RPMI8226 (cell line): ENCODE data around the gene USP47.

Experiments used
- DNase-seq: peaks from one replicate; pipeline ENCODE4 v3.0.0-alpha.2; 2015

The USP47 gene

DNA sequence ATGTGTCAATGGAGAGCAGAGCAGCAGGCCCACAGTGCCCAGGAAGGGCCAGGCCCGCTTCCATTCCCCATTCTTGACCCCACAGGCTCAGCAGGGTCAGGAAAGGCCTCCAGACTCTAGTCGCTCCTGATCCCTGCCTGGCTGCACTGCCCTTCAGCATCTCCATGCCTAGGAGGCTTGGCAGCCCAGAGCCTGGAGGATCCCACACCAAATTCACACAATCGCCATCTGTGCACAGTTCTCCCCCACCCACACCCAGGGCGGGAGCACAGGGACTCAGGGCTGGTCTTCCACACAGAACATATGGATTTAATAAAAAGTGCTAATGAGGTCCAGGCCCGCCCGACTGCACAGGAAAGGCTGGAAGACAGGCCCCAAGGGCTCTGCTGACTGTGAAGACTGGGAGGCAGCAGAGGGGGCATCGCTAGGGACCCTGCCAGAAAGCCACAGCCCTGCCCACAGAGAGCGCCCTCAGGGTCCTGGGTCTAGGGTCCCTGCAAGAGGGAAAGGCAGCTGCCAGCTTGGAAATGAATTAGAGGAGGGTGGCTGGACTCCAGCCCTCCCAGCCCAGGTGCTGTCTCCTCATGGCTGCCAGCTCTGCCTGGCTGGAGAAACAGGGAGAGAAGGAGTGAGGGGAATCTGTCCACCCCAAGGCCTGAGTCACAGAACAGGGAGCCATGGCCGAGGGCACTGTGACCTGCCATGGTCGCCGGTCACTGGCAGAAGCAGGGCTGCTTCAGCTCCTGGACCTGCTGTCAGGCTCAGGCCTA is 126.9 kb downstream of the USP47 start:
- no peak for DNase-seq

DNA sequence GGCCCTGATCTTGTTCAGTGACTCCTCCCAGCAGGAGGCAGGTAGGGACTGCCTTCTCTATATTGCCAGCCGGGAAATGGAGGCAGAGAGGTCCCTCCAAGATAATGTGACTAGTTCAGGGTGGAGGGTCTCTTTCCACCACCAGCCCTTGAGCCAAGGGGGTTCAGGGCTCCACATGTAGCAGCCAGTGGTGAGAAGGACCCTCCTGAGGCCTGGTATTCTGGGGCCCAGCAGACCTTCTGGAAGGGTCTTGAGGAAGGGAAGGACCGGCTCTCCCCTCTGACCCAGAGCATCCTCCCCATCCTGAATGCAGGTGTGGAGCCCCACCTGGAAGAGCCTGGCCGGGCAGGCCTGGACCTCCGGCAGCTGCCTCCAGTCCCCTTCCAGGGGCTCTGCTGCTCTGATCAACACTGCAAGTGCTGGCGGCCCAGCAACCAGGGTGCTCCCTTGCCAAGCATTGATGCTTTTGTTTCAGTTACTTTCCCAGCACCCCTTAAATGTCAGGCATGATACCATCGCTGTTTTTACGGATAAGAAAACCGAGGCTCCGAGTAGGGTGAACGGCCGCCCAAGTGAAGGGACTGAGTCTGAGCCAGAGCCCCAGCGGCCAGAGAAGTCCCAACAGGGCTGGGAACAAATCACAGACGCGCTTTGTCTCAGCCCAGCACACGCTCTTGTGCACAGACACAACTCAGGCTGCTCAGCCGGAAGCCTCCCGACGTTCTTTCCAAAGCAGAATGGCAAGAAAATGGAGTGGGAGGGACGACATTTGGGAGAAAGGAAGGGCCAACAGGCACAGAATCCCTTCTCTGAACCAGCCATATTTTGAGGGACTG is 127.8 kb downstream of the USP47 start:
- no peak for DNase-seq

DNA sequence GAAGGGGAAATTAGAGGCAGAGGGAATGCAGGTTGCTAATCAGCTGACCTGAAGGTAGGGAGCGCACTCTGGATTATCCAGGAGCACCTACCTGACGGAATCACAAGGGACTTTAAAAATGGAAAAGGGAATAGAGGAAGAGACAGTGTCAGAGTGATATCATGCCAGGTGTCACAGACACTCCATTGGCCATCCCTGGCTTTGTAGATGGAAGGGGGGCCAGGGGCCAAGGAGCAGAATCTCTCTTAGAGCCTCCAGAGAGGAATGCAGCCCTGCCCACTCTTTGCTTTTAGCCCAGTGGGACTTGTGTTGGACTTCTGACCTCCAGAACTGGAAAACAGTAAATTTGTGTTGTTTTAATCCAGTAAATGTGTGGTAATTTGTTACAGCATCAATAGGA is 128.8 kb downstream of the USP47 start:
- DNase-seq = no peak

DNA sequence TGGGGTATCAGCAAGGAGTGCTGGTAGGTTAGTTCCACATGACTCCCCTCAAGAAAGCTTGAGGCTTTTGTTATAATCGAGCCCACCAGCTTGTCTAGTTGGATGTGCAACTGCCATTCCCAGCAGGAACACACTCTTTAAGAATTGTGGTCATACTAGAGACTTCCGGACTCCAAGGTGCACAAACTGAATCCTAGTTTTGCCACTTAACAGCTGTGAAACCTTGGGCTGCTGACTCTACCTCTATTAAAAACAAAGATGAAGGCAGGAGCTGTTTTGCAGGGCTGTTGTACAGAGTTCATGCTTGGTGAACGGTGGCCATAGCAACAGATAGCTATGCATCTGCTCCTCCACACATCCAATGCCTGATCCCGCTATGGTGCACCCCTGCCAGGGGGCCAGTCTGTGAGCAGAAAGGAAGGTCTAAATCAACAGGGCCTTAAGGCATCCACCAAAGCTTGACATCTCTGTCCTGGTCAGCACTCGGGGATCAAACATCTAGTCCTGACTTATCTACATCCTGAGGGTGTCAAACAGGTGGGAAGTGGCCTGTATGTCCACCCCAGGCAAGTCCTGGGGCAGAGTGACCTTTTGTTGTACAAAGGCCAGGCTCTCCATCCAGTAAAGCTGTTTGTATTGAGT is 130.3 kb downstream of the USP47 start:
- no peak for DNase-seq

DNA sequence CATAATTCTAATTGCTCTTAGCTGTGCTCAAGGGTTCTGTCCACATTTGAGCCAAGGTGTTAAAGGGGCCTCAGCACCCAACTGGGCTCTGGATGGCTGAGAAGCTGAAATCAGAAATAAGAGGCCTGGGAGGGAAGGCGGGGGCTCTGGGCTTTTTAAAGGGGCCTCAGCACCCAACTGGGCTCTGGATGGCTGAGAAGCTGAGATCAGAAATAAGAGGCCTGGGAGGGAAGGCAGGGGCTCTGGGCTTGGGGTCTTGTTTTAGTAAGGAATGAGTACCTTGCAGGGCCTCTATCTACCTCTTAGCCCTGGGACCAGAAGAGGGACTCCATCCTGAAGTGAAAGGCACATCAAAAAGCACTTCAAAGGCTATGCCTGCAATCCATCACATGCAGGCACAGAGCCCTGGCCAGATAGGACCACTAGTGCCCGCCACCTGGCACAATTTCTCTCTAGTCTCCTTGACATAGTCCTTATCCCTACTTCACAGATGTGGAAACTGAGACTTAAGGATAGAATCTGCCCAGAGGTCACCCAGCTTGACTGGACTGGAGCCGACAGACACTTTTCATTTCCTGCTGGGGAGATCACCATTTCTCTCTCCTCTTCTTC is 131.1 kb downstream of the USP47 start:
- DNase-seq = no peak

DNA sequence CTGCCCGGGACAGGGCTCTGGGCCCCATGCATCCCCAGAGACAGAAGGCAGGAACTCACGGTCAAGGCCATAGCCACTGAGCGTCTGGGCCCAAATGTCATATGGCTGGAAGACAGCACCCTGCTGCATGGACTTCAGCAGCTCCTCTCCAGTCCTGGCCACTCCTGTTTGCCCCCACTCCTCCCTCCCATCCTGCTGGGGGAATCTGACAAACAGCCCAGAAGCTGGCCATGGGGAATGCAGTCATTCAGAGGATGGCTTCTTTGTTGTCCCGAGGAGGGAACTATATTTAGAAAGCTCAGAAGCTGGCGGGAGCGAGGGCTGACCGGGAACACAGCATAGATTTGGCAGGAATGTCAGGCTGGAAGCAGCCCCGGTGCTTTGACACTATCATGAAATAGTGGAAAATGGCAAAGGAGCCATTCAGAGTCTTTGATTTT is 131.6 kb downstream of the USP47 start:
- DNase-seq = no peak

DNA sequence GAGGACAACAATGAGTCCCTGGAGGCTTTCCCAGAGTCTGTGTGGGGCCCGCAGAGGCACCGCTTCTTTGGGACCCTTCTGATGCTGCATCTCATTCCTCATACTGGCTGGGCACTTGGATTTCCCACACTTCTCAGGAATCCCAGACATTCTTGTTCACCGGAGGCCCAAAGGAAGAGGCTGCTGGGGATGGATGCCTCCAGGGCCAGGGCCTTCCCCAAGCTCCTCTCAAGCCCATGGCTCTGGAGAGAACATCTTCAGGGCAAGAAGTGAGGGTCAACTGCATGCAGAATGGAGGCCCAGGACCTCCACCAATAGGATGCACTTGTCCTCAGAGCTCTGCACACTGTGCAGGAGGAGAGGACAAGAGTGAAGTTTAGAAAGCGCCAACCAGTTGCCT is 132.1 kb downstream of the USP47 start:
- DNase-seq = no peak

DNA sequence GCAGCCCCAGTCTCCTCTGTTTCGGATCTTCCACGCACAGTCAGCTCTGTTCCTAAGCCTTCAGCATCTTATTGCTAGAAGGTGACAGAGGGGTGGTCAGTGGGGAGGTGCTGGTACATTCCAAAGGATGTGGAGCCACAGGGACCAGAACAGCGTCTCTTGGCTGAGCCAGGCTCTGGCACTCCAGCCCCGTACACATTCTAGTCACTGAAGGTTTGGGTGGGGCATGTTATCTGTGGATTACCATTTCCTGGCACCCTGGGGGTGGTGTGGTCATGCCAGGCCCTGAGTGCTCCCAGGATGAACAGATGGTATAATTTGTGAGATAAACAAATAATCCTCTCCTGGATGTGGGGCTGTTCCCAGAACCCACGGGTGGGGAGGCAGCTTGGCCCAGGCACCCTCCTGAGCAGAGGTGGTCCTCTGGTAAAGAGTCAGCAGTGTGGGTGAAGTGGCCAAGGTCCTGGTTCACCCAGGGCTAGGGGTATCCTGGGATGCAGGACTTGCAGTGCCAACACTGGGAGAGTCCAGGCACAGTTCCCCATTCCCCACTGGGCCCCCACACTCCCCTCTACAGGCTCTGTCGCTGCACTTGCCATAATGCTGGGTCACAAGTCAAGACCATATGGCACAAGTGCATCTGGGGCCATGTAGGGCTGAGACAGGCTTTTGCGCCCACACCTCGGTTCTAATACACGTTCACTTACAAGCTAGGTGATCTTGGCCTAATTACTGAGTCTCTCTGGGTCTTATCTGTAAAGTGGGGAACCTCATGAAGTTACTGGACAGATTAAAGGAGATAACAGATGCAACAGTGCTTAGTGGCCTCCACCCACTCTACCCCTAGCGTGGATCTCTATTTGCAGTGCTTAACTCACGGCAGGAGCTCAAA is 133.7 kb downstream of the USP47 start:
- DNase-seq = no peak

DNA sequence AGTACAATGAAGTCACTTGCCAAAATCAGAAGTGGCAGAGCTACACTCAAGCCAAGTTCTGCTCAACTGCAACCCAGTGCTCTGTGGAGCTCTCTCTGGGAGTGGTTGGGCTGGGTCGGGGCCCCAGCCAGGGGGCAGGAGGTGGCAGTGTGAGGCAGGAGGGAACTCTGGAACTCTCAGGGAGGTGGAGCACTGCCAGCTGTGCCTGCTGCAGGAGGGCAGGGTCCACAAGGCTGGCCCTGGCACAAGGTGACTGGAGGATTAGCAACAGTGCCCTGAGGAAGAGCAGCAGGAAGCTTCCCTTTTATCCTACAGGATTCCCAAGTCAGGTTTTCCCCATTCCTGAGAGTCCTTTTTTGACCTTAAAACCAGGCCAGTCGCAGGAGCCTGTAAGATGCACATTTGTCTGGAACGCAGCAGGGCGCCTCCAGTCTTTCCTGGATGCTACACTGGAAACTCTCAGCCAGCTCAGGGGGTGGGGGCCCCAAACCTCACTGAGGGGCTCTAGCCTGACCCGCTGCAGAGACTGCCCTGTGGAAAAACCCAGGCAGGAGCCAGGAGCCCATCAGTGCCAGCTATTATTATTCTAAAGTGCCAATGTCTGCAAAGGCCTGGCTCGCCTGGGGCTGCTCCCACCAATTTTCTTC is 134.8 kb downstream of the USP47 start:
- DNase-seq = no peak

DNA sequence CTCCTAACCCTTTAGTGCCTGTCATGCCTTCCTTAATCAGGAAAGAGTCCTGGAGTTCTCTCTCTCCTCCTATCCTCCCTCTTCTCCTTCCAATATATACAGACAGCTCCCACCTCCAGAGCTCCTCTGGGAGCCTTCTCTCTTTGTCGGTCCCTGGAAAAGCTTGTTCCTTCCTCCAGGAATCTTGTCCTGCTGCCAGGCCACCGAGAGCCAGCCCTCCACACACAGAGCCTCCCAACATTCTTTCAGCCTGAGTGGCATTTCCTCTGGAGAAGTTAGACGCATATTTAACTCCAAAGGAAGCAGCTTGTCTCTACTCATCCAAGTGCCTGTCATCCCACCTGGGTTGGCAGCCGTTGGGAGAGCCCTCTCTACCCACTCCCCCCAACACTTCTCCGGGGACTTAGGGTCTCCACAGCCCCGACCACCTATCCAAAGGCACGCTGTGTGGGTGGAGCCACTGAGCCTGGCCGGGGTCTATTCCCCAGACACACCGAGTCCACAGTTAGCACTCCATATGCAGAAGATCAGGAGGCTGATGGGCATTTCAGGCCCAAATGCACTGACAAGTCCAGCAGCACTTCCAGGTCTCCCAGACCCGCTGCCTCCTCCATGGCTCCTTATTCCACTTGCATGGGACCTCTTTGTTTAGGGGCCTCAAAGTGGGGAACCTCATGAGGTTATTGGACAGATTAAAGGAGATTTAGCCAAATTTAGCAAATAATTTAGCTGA is 135.6 kb downstream of the USP47 start:
- no peak for DNase-seq

DNA sequence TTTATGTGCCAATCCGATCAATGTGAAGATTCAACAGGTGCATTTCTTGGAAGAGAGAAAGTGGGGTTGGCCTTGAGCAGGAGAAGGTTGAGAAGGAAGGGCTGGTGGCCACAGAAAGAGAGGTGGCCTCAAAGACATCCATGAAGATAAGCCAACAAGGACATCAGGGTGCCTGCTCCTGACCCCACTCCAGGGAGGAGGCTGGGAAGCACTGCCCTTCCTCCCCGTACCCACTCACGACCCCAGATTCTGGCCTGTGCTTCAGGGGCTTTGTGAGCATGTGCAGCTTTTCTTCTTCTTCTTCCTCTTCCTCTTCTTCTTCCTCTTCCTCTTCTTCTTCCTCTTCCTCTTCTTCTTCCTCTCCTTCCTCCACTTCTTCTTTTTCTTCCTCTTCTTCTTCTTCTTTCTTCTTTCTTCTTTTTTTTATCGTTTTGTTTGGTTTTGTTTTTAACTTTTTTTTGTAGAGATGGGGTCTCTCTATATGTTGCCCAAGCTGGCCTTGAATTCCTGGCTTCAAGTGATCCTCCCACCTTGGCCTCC is 136.4 kb downstream of the USP47 start:
- no peak for DNase-seq

DNA sequence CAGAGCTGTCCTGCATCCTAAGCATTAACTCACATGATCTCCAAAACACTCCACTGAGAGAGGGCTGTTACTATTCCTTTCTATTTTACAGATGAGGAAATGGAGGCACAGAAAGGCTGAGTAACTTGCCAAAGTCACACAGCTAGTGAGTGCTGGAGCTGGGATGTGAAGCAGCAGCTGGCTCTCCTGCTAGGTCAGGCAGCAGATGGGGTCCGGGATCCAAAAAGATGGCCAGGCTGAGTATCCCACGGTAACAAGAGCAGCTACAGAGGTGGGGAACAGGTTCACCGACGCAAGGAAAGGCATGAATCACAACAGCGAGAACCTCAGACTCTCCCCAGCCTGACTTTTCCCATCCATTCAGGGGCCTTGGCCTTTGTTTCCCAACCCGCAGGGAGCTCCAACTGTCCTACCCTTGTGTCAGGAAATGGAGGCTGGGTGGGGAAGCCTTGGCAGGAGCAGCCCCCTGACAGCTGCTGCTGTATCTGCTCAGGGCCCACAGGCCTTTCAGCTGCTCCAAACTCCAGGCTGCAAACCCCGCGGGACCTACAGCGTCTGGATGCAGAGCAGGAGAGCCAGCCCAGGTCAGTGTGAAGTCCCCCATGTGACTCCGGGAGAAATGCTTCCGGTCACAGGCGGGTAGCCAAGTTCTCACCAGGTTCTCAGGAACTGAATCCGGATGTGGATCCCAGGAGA is 137.2 kb downstream of the USP47 start:
- no peak for DNase-seq

DNA sequence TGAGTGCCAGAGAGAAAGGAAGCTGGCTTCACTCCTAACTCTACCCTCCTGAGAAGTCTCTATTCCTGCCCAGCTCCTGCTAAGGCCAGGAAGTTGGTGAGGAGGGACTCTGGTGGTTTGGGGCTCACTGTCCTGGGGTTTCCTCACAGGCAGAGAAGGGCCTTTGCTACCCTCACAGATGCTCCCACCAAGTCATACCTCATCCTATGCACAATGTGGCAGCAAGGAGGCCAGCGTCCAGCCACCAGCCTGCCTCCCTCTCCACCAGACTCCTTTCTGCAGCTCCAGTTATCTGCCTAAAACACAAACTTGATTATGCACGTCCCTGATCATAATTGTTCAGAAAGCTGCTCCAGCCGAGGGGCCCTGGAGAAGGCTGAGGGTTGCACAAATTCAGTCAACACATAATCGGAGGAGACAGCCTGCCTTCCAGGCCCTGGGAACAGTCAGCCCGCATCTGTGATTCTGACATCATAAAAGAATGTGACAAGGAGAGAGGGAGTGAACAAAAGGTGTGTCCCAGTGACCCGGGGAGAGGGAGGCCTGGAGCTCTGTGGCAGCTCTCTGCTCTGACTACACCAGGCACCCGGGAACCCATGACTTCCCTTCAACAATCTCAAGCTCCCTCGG is 137.8 kb downstream of the USP47 start:
- DNase-seq = no peak

DNA sequence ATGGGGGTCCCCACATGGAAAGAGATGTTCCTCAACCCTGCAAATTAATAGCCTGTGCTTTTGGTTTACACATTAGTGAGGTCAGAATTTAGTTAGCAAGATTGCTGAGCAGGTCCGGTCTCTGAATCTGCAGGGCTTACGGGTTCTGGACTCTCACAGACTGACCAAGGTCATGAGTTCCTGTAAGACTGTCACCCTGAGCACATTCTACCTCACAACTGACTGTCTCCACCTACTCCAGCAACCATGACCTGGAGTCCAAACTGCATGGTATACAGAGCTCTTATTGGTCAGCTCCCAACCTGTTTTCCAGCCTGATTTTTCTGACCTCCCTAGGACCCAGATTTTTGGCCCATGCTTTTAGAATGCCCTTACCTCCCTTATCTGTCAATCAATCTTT is 138.4 kb downstream of the USP47 start:
- no peak for DNase-seq

DNA sequence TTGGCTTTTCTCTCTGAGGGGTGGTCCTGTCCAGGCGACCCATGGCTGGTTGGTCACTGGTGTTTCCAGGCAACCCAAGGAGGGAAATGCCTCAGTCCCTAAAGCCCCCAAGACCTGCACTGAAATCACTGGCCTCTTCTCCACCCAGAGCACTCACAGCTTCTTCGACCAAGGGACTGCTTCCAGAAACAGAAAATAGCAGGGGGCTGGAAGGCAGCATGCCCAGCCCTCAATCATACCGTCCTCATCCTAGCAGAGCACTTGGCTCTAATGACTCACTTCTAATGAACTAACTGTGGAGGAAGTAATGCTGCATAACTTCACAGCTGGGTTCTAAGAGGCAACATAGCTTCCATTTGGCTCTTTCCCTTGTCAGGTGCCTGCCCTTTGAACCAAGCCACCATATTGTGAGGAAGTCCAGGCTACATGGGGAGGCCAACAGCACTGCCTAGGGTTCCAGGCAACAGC is 139.1 kb downstream of the USP47 start:
- no peak for DNase-seq

DNA sequence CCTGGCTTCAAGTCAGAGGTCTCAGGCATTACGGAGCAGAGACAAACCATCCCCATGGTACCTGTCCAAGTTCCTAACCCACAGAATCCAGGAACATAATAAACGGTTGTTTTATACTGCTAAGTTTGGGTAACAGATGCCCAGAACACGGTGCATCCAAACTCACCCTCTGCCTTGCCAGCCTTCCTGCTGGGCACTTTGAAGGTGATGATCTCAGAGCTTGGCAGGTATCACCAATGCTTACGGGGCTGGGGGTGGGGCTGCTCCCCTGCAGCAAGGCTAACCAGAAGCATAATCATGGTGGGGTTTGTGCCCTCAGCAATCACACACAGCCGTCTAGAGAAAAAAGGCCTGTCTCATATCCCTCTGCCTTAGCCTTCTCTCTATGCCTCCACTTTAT is 139.6 kb downstream of the USP47 start:
- DNase-seq = no peak

DNA sequence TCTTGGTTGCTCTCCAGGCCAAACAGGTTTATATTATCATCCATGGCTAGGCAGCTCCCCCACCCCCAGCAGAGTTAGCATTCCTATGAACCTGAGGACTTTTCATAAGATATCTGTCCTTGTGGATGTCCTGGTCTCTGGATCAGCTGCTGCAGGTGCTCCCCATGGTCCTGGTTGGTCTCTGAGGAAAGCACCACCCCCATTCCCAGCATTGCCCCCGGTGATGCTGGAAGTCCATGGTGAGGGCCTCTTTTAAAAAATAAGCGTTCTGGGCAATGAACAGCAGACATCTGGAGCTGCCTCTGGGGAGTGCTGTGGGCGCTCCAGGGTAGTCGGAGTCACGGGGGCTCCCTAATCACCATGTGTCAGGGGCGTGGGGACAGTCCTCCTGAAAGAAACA is 140.1 kb downstream of the USP47 start:
- DNase-seq = no peak

DNA sequence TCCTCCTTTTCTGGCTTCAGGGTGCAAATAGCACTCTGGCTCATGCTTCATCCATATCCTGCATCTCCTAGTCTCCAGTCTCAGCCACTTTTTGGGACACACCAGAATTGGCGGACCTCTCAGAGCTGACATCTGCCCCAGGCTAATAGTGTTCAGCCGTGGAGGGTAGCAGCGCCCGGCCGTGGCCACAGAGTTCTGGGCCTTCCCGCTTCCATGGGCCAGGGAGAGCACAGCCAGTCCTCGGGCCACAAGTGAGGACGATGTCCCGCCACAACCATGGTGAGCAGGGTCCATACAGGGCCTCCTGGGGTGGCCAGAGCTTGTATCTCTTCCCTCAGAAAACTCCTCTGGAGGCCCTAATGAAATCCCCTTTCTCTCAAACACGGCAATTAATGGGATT is 140.7 kb downstream of the USP47 start:
- DNase-seq = no peak

DNA sequence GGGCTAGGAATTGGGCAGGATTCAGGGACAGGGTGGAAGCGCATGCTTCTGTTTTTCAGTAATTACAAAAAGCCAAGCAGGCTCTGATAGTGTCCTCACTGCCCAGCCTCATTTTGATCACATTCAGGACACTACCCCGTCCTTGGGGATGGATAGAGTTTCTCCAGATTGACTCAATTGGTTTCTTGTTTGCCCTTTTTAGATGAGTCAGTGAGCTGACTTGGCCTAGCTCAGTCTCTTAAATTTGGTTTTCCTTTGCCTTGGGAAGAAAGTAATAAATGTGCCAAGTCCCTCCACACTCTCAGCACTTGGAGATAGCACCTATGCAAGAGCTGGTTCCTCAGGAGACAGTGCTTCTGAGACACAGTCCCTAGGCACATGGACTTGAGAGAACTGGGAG is 141.2 kb downstream of the USP47 start:
- DNase-seq = no peak

DNA sequence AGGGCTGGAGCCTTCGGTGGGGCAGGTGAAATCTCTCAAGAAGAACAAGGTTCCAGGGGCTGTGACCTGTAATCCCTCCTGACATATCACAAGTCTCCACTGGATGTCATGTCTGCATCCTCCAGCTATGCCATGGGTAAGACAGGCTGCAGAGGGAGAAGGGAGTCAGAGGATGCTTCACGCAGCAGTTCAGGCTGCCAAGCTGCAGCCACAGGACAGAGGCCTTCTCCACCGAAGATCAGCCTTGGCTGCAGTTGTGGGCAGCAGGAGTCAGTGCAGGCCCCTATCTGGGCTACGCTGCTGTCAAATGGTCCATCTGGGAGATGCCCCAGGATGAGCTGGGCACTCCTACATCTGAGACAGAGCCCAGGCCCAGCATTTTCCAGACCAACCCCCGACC is 141.7 kb downstream of the USP47 start:
- no peak for DNase-seq
